Left lung (tissue), 10 donors: ENCODE results near the gene RHOB. TPM values are rescaled to one million over a fixed set of nuclear protein-coding genes. Genes with fewer than 3 reads are reported as not detected.

Experiments used
- ATAC-seq: fragments of 200-7000 bp; cut with Tn5 transposase; one replicate; pipeline ENCODE4 v1.9.1; 2020; ENCODE audit warnings: moderate library complexity
- DNase-seq, 4 donors: peaks; one replicate each; pipeline ENCODE4 v3.0.0-alpha.2; 2013 to 2020
- H3K27ac ChIP-seq, 2 donors: fragments of 200-600 bp; sonication (generic) in 1 of 2; one replicate each; pipeline versions ENCODE4 v1.5.0 to v1.8.0; 2020 to 2021
- H3K27me3 ChIP-seq, 2 donors: fragments of 200-600 bp; sonication (generic) in 1 of 2; one replicate each; pipeline versions ENCODE4 v1.5.0 to v1.8.0; 2020 to 2021
- H3K36me3 ChIP-seq, 2 donors: fragments of 200-600 bp; sonication (generic) in 1 of 2; one replicate each; pipeline versions ENCODE4 v1.5.0 to v1.8.0; 2020 to 2021
- H3K4me1 ChIP-seq, 2 donors: fragments of 200-600 bp; one replicate each; pipeline ENCODE4 v1.8.0; 2021
- H3K4me3 ChIP-seq, 2 donors: fragments of 200-600 bp; sonication (generic) in 1 of 2; one replicate each; pipeline versions ENCODE4 v1.5.0 to v1.8.0; 2020 to 2021; ENCODE audit warnings: mild to moderate bottlenecking in 1 of 2
- H3K9me3 ChIP-seq, 2 donors: fragments of 200-600 bp; sonication (generic) in 1 of 2; one replicate each; pipeline versions ENCODE4 v1.5.0 to v1.8.0; 2020 to 2021
- intact Hi-C, 2 donors: fragments of 100-400 bp; cut with DNase I; formaldehyde crosslinking; loops; one replicate each; pipeline versions ENCODE4 v1.11.2 to v1.14.2; 2022
- polyA plus RNA-seq, 6 donors: library from polyadenylated mRNA; unstranded; fragments of 120-200 nt; gene quantifications; one replicate each; pipeline ENCODE4 v1.2.1, GENCODE V29; 2013; ENCODE audit not compliant: insufficient read length in 6 of 6
- total RNA-seq, 2 donors: library from RNA; stranded (reverse); fragmentation: NEBNext Ultra II Directional; extraction: Animal tissue kit (Norgen Biotek cat#: 25700); gene quantifications; one replicate each; pipeline ENCODE4 v1.2.1, GENCODE V29; 2021
- TF ChIP-seq, protein P1 (sequence below), 2 donors: fragments of 200-600 bp; sonication (generic) in 1 of 2; IDR thresholded peaks; one replicate each; pipeline versions ENCODE4 v1.5.0 to v1.8.0; 2021; ENCODE audit warnings: antibody characterized with exemption in 2 of 2
- donor health status: DM: no; HTN: yes; CAD: no.
- donor health status: DM: no; HTN: no; CAD: no.

Gene RHOB
- total and polyA plus RNA-seq, 8 donors = 54.0 to 172 (median 101) TPM

- DNase-seq (no peak), ATAC-seq (no peak)
- intact Hi-C loops = loop anchor here in 1 of 2 donors (5.0 kb wide), 1 partner anchor 33 kb away; no protein-coding TSS in a partner anchor
- no peaks in the 10 kb centered on the region for H3K27me3 ChIP-seq
- no peaks in the 10 kb centered on the region for H3K9me3 ChIP-seq
- TF ChIP-seq, protein P1, sequence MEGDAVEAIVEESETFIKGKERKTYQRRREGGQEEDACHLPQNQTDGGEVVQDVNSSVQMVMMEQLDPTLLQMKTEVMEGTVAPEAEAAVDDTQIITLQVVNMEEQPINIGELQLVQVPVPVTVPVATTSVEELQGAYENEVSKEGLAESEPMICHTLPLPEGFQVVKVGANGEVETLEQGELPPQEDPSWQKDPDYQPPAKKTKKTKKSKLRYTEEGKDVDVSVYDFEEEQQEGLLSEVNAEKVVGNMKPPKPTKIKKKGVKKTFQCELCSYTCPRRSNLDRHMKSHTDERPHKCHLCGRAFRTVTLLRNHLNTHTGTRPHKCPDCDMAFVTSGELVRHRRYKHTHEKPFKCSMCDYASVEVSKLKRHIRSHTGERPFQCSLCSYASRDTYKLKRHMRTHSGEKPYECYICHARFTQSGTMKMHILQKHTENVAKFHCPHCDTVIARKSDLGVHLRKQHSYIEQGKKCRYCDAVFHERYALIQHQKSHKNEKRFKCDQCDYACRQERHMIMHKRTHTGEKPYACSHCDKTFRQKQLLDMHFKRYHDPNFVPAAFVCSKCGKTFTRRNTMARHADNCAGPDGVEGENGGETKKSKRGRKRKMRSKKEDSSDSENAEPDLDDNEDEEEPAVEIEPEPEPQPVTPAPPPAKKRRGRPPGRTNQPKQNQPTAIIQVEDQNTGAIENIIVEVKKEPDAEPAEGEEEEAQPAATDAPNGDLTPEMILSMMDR (IDR thresholded peaks at IDR 0.05) = no peak
- H3K4me1 ChIP-seq = peaks cover 0 to 5% of the 10 kb centered on the region in 2 donors
- H3K4me3 ChIP-seq = no peak overlapping the region
- no peak overlapping the region for H3K27ac ChIP-seq
- no peaks in the 10 kb centered on the region for H3K36me3 ChIP-seq
These were observed 38.9 kb downstream of the RHOB start for GRCh38 chr2:20485612-20486388.

DNA sequence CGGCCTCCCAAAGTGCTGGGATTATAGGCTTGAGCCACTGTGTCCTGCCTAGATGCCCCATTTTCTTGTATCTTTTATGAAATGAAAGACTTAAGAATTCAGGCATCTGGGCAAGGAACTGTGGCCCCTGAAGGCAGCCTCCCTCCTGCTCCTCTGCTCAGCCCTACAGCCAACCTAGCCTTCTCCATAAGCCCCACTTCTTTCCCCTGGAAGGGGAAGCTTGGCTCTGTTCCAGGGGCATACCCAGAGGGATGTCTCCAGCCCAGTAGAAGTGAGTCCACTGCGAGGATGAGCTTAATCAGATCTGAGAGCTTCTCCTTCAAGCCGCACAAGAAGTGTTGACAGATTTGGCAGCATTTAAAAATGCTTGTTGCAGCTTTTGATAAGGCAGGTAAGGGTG lies 39.7 kb downstream of the RHOB start:
- no peak for ATAC-seq
- no peaks in the 10 kb centered on the region for H3K9me3 ChIP-seq
- DNase-seq = no peak
- peaks cover 0 to 5% of the 10 kb centered on the region in 2 donors for H3K4me1 ChIP-seq
- intact Hi-C loops = loop anchor here in 1 of 2 donors (5.0 kb wide), 1 partner anchor 34 kb away; no protein-coding TSS in a partner anchor
- H3K27me3 ChIP-seq = no peaks in the 10 kb centered on the region
- TF ChIP-seq, protein P1 (IDR thresholded peaks at IDR 0.05) = no peak
- H3K27ac ChIP-seq = no peak overlapping the region
- H3K36me3 ChIP-seq = no peaks in the 10 kb centered on the region
- no peak overlapping the region for H3K4me3 ChIP-seq

- Histone ChIP-seq H3K4me1 (peaks cover 0 to 5% of the 10 kb centered on the region in 2 donors), H3K36me3 (no peaks in the 10 kb centered on the region), H3K9me3 (no peaks in the 10 kb centered on the region), H3K27me3 (no peaks in the 10 kb centered on the region), H3K27ac (no peak overlapping the region), H3K4me3 (no peak overlapping the region)
- TF ChIP-seq, protein P1 (IDR thresholded peaks at IDR 0.05) = no peak
- DNase-seq (no peak), ATAC-seq (no peak)
- intact Hi-C loops = loop anchor here in 1 of 2 donors (5.0 kb wide), 1 partner anchor 35 kb away; no protein-coding TSS in a partner anchor
These were observed 40.1 kb downstream of the RHOB start for GRCh38 chr2:20487030-20487391.

- no peak overlapping the region for H3K27ac ChIP-seq
- TF ChIP-seq, protein P1 (IDR thresholded peaks at IDR 0.05) = no peak
- H3K4me1 ChIP-seq = peaks cover 0 to 5% of the 10 kb centered on the region in 2 donors
- intact Hi-C loops = loop anchor here in 1 of 2 donors (5.0 kb wide), 1 partner anchor 35 kb away; no protein-coding TSS in a partner anchor
- no peaks in the 10 kb centered on the region for H3K9me3 ChIP-seq
- DNase-seq = no peak
- H3K27me3 ChIP-seq = no peaks in the 10 kb centered on the region
- no peak overlapping the region for H3K4me3 ChIP-seq
- no peak for ATAC-seq
- H3K36me3 ChIP-seq = no peaks in the 10 kb centered on the region
These were observed 40.7 kb downstream of the RHOB start for GRCh38 chr2:20487392-20488174.

DNA sequence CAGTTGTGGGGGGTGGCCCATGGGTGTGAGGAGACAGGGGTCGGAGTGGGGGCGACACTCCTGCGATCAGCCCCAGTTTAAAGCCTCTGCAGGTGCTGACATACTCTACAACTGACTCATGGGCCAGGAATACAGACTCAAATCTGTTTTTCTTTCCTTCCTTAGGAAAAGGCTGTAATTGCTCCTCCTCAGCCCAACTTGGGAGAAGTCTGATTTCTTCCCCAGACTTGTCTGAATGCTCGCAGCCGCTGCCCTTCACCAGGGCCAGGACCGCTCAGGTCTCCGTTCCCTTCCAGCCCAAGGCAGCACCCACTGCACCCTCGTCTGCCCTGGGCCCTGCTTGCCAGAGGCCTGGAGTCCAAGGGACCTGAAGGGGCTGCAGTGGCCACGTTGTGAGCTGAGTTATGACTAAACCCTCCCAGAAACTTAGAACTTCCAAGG lies 41.3 kb downstream of the RHOB start:
- intact Hi-C loops = loop anchor here in 1 of 2 donors (5.0 kb wide), 1 partner anchor 36 kb away; no protein-coding TSS in a partner anchor
- H3K27ac ChIP-seq = no peak overlapping the region
- no peaks in the 10 kb centered on the region for H3K36me3 ChIP-seq
- no peak overlapping the region for H3K4me3 ChIP-seq
- ATAC-seq = no peak
- TF ChIP-seq, protein P1 (IDR thresholded peaks at IDR 0.05) = no peak
- no peaks in the 10 kb centered on the region for H3K9me3 ChIP-seq
- no peaks in the 10 kb centered on the region for H3K27me3 ChIP-seq
- DNase-seq = no peak
- H3K4me1 ChIP-seq = peaks cover 0 to 5% of the 10 kb centered on the region in 2 donors
